H1 (cell line): ENCODE data around the gene AQP10.

Experiments used
- BACH1 ChIP-seq: IDR thresholded peaks from 2 replicates; pipeline ENCODE4 v1.6.1; 2012; ENCODE audit warnings: low read length, improper control_type of control experiment
- CEBPB ChIP-seq: IDR thresholded peaks from 2 replicates; pipeline ENCODE4 v1.6.1; 2012; ENCODE audit warnings: low read depth, low read length
- EP300 ChIP-seq, 2 experiments: IDR thresholded peaks; 1 replicate in 1 of 2; 2 replicates in 1 of 2; pipeline ENCODE4 v1.6.1; 2011 to 2012; ENCODE audit warnings: low read depth in 2 of 2, low read length in 2 of 2, mild to moderate bottlenecking in 2 of 2, borderline replicate concordance in 1 of 2, inconsistent platforms in 1 of 2, moderate library complexity in 1 of 2
- EZH2 ChIP-seq: fragments of 200-600 bp; sonication (generic); IDR thresholded peaks from 2 replicates; pipeline ENCODE4 v1.7.1; 2012; ENCODE audit warnings: low read depth, mild to moderate bottlenecking, moderate library complexity, low read length, inconsistent platforms; ENCODE audit not compliant: severe bottlenecking
- JUN ChIP-seq: IDR thresholded peaks from 2 replicates; pipeline ENCODE4 v1.6.1; 2011; ENCODE audit warnings: low read depth, mild to moderate bottlenecking, improper control_type of control experiment, low read length
- JUND ChIP-seq: IDR thresholded peaks from 2 replicates; pipeline ENCODE4 v1.6.1; 2011; ENCODE audit warnings: mild to moderate bottlenecking, improper control_type of control experiment, low read length
- NRF1 ChIP-seq: IDR thresholded peaks from 2 replicates; pipeline ENCODE4 v1.6.1; 2011; ENCODE audit warnings: mild to moderate bottlenecking, low read depth, low read length, improper control_type of control experiment
- POLR2A ChIP-seq, 2 experiments: IDR thresholded peaks; 1 replicate in 1 of 2; 2 replicates in 1 of 2; pipeline ENCODE4 v1.6.1; 2011; ENCODE audit warnings: low read depth in 2 of 2, low read length in 2 of 2, mild to moderate bottlenecking in 2 of 2; ENCODE audit errors: control extremely low read depth in 1 of 2
- SAP30 ChIP-seq: fragments of 300-600 bp; sonication (generic); IDR thresholded peaks from 2 replicates; pipeline ENCODE4 v1.7.1; 2012; ENCODE audit warnings: low read length, moderate library complexity, mild to moderate bottlenecking, inconsistent platforms; ENCODE audit not compliant: insufficient read depth, insufficient replicate concordance
- SP1 ChIP-seq: IDR thresholded peaks from 2 replicates; pipeline ENCODE4 v1.6.1; 2011; ENCODE audit warnings: low read depth, low read length
- SP2 ChIP-seq: IDR thresholded peaks from 2 replicates; pipeline ENCODE4 v1.6.1; 2012; ENCODE audit warnings: mild to moderate bottlenecking, low read length, inconsistent platforms
- TBP ChIP-seq: IDR thresholded peaks from 2 replicates; pipeline ENCODE4 v1.6.1; 2011; ENCODE audit warnings: low read depth, low read length, improper control_type of control experiment
- TEAD4 ChIP-seq: IDR thresholded peaks from 2 replicates; pipeline ENCODE4 v1.6.1; 2012; ENCODE audit warnings: low read depth, low read length, inconsistent platforms, mixed read lengths
- TF ChIP-seq, protein P1 (sequence below), 3 experiments: IDR thresholded peaks; 1 replicate in 2 of 3; 2 replicates in 1 of 3; pipeline versions ENCODE4 v1.5.1 to v1.6.1; 2011; ENCODE audit warnings: low read length in 3 of 3, mild to moderate bottlenecking in 3 of 3, inconsistent platforms in 2 of 3, low read depth in 1 of 3, moderate library complexity in 1 of 3; ENCODE audit not compliant: insufficient read depth in 1 of 3; ENCODE audit errors: control extremely low read depth in 1 of 3

DNA sequence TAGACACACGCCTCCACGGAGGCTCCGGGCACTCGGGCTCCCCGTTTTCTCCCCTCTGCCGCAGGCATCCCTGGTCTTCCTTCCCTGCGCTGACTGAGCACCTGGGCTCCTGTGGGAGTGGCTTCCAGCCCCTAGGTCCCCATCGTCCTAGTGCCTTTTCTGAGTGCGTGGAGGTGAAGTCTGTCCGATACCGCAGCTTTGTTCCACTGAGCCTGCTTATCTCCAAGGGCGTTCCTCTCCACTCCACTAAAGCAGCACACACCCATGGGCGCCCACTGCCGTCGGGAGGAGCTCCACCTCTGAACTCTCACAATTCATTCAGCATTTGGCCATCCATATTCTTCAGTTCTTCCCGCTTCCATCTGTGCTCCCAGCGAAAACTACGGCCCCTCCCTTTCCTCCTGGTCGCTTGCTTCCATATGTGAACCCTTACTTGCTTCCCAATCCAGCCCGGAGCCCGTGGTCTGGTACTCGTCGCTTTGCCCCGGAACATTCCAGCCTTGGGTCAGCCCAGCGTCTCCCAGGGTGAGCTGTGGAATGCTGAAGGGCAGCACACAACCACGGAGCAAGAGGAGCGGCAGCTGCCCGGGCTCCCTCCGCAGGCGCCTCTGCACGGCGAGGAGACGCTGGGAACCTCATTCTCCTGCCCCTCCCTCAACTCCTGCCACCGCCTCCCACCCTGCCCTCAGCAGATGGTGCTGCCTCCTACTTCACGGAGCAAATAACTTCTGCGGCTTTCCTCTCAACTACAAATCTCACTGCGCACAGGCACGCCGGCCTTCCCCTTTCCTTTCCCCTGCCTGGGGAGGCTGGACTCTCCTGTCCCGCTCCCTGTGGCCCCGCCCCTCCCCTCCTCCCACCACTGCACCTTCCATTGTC, 31.9 kb downstream of the AQP10 start:
- TF ChIP-seq, protein P1, sequence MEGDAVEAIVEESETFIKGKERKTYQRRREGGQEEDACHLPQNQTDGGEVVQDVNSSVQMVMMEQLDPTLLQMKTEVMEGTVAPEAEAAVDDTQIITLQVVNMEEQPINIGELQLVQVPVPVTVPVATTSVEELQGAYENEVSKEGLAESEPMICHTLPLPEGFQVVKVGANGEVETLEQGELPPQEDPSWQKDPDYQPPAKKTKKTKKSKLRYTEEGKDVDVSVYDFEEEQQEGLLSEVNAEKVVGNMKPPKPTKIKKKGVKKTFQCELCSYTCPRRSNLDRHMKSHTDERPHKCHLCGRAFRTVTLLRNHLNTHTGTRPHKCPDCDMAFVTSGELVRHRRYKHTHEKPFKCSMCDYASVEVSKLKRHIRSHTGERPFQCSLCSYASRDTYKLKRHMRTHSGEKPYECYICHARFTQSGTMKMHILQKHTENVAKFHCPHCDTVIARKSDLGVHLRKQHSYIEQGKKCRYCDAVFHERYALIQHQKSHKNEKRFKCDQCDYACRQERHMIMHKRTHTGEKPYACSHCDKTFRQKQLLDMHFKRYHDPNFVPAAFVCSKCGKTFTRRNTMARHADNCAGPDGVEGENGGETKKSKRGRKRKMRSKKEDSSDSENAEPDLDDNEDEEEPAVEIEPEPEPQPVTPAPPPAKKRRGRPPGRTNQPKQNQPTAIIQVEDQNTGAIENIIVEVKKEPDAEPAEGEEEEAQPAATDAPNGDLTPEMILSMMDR (IDR thresholded peaks at IDR 0.05; ENCODE audit: control extremely low read depth in 1 of 3, insufficient read depth in 1 of 3, low read depth in 1 of 3, low read length in 3 of 3) = peak in 1 of 3 experiments; percentile 0; a peak in 1 of 4 replicates
- TF ChIP-seq NRF1 (no peak), SAP30 (peak; percentile 11), CEBPB (no peak), SP2 (no peak), TEAD4 (peak; percentile 77), EP300 (IDR thresholded peaks at IDR 0.05; ENCODE audit: borderline replicate concordance in 1 of 2, low read depth in 2 of 2, low read length in 2 of 2) (no peak), SP1 (no peak), BACH1 (no peak; the same call in 1 of the 2 replicates), JUND (no peak), TBP (peak; percentile 39; the same call in 1 of the 2 replicates), JUN (no peak), EZH2 (no peak), POLR2A (IDR thresholded peaks at IDR 0.05; ENCODE audit: control extremely low read depth in 1 of 2, low read depth in 2 of 2, low read length in 2 of 2) (peak in 1 of 2 experiments; percentile 44; a peak in 1 of 3 replicates)
